MM.1S (cell line): Measurements from ENCODE around the gene PDLIM5.

Experiments
- DNase-seq: peaks from one replicate; pipeline ENCODE4 v3.0.0-alpha.2; 2015
- H2AFZ ChIP-seq: fragments of 300-600 bp; sonication (generic); 2 replicates; pipeline ENCODE4 v1.6.0; 2016; ENCODE audit warnings: antibody characterized with exemption, low read length
- H3F3A ChIP-seq: fragments of 300-600 bp; sonication (generic); 2 replicates; pipeline ENCODE4 v1.6.1; 2016; ENCODE audit warnings: mild to moderate bottlenecking, antibody characterized with exemption, low read length, moderate library complexity, mixed read lengths; ENCODE audit not compliant: insufficient read depth
- H3K27ac ChIP-seq: fragments of 300-600 bp; sonication (generic); 2 replicates; pipeline ENCODE4 v1.5.1; 2016; ENCODE audit warnings: mild to moderate bottlenecking, low read length
- H3K27me3 ChIP-seq: fragments of 300-600 bp; sonication (generic); replicated peaks from 2 replicates; pipeline ENCODE4 v1.6.0; 2016; ENCODE audit warnings: low read length; ENCODE audit not compliant: insufficient read depth
- H3K36me3 ChIP-seq: fragments of 300-600 bp; sonication (generic); replicated peaks from 2 replicates; pipeline ENCODE4 v1.6.1; 2016; ENCODE audit warnings: mild to moderate bottlenecking, low read length, mixed read lengths; ENCODE audit not compliant: insufficient read depth
- H3K4me1 ChIP-seq: fragments of 300-600 bp; sonication (generic); 2 replicates; pipeline ENCODE4 v1.6.1; 2016; ENCODE audit warnings: low read length, mixed read lengths
- H3K4me2 ChIP-seq: fragments of 300-600 bp; sonication (generic); 2 replicates; pipeline ENCODE4 v1.6.0; 2016; ENCODE audit warnings: low read depth, low read length
- H3K4me3 ChIP-seq: fragments of 300-600 bp; sonication (generic); 2 replicates; pipeline ENCODE4 v1.5.1; 2016; ENCODE audit warnings: low read length, mixed read lengths
- H3K79me2 ChIP-seq: fragments of 300-600 bp; sonication (generic); 2 replicates; pipeline ENCODE4 v1.6.1; 2016; ENCODE audit warnings: mixed run types, low read length, mixed read lengths
- H3K9ac ChIP-seq: fragments of 300-600 bp; sonication (generic); 2 replicates; pipeline ENCODE4 v1.6.1; 2016; ENCODE audit warnings: low read length, mixed read lengths
- H3K9me2 ChIP-seq: fragments of 300-600 bp; sonication (generic); replicated peaks from 2 replicates; pipeline ENCODE4 v1.6.1; 2016; ENCODE audit warnings: mild to moderate bottlenecking, low read length, mixed read lengths; ENCODE audit not compliant: insufficient read depth
- H3K9me3 ChIP-seq: fragments of 300-600 bp; sonication (generic); replicated peaks from 2 replicates; pipeline ENCODE4 v1.6.1; 2016; ENCODE audit warnings: mild to moderate bottlenecking, low read length, mixed read lengths; ENCODE audit not compliant: insufficient read depth
- H4K20me1 ChIP-seq: fragments of 300-600 bp; sonication (generic); 2 replicates; pipeline ENCODE4 v1.6.1; 2016; ENCODE audit warnings: mild to moderate bottlenecking, low read length, moderate library complexity, mixed read lengths; ENCODE audit not compliant: insufficient read depth
- CTCF ChIP-seq: fragments of 300-600 bp; sonication (generic); IDR thresholded peaks from 2 replicates; pipeline ENCODE4 v1.5.1; 2016; ENCODE audit warnings: antibody characterized with exemption, low read length, mixed read lengths
- EZH2 ChIP-seq: fragments of 300-600 bp; sonication (generic); optimal IDR thresholded peaks from 2 replicates; pipeline ENCODE3; 2017; ENCODE audit warnings: low read depth, mild to moderate bottlenecking, antibody characterized with exemption, low read length, mixed read lengths
- EZH2phosphoT487 ChIP-seq: fragments of 300-600 bp; sonication (generic); IDR thresholded peaks from 2 replicates; pipeline ENCODE4 v1.6.1; 2018; ENCODE audit warnings: antibody characterized with exemption, low read length

The PDLIM5 gene

GRCh38 chr4:94570558-94570957 is 118.8 kb downstream of the PDLIM5 start:
- Histone ChIP-seq H3K4me2 (no peak overlapping the region), H3K9ac (no peak overlapping the region), H3K4me1 (no peaks in the 10 kb centered on the region), H3F3A (no peaks in the 10 kb centered on the region), H3K9me3 (no peaks in the 10 kb centered on the region), H4K20me1 (no peaks in the 10 kb centered on the region), H3K27ac (no peak overlapping the region), H3K36me3 (no peaks in the 10 kb centered on the region), H3K79me2 (no peaks in the 10 kb centered on the region), H3K4me3 (no peak overlapping the region), H3K9me2 (no peaks in the 10 kb centered on the region), H2AFZ (no peak overlapping the region), H3K27me3 (no peaks in the 10 kb centered on the region)
- TF ChIP-seq CTCF: no peak
- no peak for TF ChIP-seq EZH2
- DNase-seq: no peak

GRCh38 chr4:94571298-94571697 is 119.6 kb downstream of the PDLIM5 start:
- no peak for TF ChIP-seq EZH2
- TF ChIP-seq EZH2phosphoT487: no peak
- no peak for TF ChIP-seq CTCF
- no peaks in the 10 kb centered on the region for H4K20me1 ChIP-seq
- no peak for DNase-seq
- no peaks in the 10 kb centered on the region for H3K36me3 ChIP-seq
- no peaks in the 10 kb centered on the region for H3K27me3 ChIP-seq
- no peak overlapping the region for H3K27ac ChIP-seq
- H3K9me3 ChIP-seq: no peaks in the 10 kb centered on the region
- H3K4me1 ChIP-seq: no peaks in the 10 kb centered on the region
- H2AFZ ChIP-seq: no peak overlapping the region
- no peaks in the 10 kb centered on the region for H3K9me2 ChIP-seq
- H3K4me2 ChIP-seq: no peak overlapping the region
- no peaks in the 10 kb centered on the region for H3K79me2 ChIP-seq
- no peak overlapping the region for H3K9ac ChIP-seq
- H3F3A ChIP-seq: no peaks in the 10 kb centered on the region
- no peak overlapping the region for H3K4me3 ChIP-seq

GRCh38 chr4:94571715-94572114 is 120.0 kb downstream of the PDLIM5 start:
- Histone ChIP-seq H3K27me3 (no peaks in the 10 kb centered on the region), H3K9ac (no peak overlapping the region), H2AFZ (no peak overlapping the region), H3K4me3 (no peak overlapping the region), H3K9me2 (no peaks in the 10 kb centered on the region), H3K79me2 (no peaks in the 10 kb centered on the region), H3K4me1 (no peaks in the 10 kb centered on the region), H4K20me1 (no peaks in the 10 kb centered on the region), H3K9me3 (no peaks in the 10 kb centered on the region), H3K27ac (no peak overlapping the region), H3K4me2 (no peak overlapping the region), H3F3A (no peaks in the 10 kb centered on the region), H3K36me3 (no peaks in the 10 kb centered on the region)
- DNase-seq: no peak
- no peak for TF ChIP-seq EZH2phosphoT487
- TF ChIP-seq CTCF: no peak
- TF ChIP-seq EZH2: no peak

- H3K79me2 ChIP-seq: no peaks in the 10 kb centered on the region
- H3K9me2 ChIP-seq: no peaks in the 10 kb centered on the region
- TF ChIP-seq EZH2phosphoT487 (no peak), CTCF (no peak)
- H3K9me3 ChIP-seq: no peaks in the 10 kb centered on the region
- no peak for DNase-seq
- no peak overlapping the region for H3K4me3 ChIP-seq
- no peaks in the 10 kb centered on the region for H3F3A ChIP-seq
- no peak overlapping the region for H2AFZ ChIP-seq
- H3K4me1 ChIP-seq: no peaks in the 10 kb centered on the region
- H3K4me2 ChIP-seq: no peak overlapping the region
- no peaks in the 10 kb centered on the region for H3K27me3 ChIP-seq
- H4K20me1 ChIP-seq: no peaks in the 10 kb centered on the region
- H3K27ac ChIP-seq: no peak overlapping the region
- no peak overlapping the region for H3K9ac ChIP-seq
- H3K36me3 ChIP-seq: no peaks in the 10 kb centered on the region
Observed at GRCh38 chr4:94574050-94574449, 122.3 kb downstream of the PDLIM5 start.
